Measurements from ENCODE around the gene FAM210B.

- TF ChIP-seq POLR2A (IDR thresholded peaks at IDR 0.05): no peak
- no peak for TF ChIP-seq CTCF (IDR thresholded peaks at IDR 0.05)
These were observed 31.0 kb downstream of the FAM210B start for GRCh38 chr20:56389807-56390206.

Data from stomach (tissue), 4 donors.